Breast epithelium (tissue), 4 donors: ENCODE measurements around the gene MYBPC1. TPM values are rescaled to one million over a fixed set of nuclear protein-coding genes. Genes with fewer than 3 reads are reported as not detected.

Source experiments
- DNase-seq, 2 donors: peaks; one replicate each; pipeline ENCODE4 v3.0.0-alpha.2; 2019; ENCODE audit warnings: low spot score in 2 of 2
- H3K27ac ChIP-seq, 2 donors: fragments of 200-600 bp; sonication (generic) in 1 of 2; one replicate each; pipeline ENCODE4 v1.5.1; 2016 to 2019; ENCODE audit warnings: mild to moderate bottlenecking in 1 of 2
- H3K27me3 ChIP-seq, 2 donors: fragments of 200-600 bp; sonication (generic) in 1 of 2; one replicate each; pipeline versions ENCODE4 v1.5.1 to v1.6.0; 2017 to 2019; ENCODE audit warnings: control low read depth in 1 of 2, mild to moderate bottlenecking in 1 of 2
- H3K36me3 ChIP-seq: fragments of 200-600 bp; one replicate; pipeline ENCODE4 v1.5.1; 2019
- H3K4me1 ChIP-seq, 2 donors: fragments of 200-600 bp; sonication (generic); one replicate each; pipeline ENCODE4 v1.5.1; 2016 to 2019; ENCODE audit warnings: control low read depth in 1 of 2
- H3K4me3 ChIP-seq, 3 donors: fragments of 200-600 bp; sonication (generic); 1 replicate in 2 of 3; 2 replicates in 1 of 3; pipeline ENCODE4 v1.5.1; 2016 to 2019; ENCODE audit warnings: mild to moderate bottlenecking in 3 of 3, moderate library complexity in 2 of 3
- H3K9me3 ChIP-seq, 2 donors: fragments of 200-600 bp; sonication (generic) in 1 of 2; one replicate each; pipeline ENCODE4 v1.5.1; 2016 to 2019; ENCODE audit warnings: control low read depth in 1 of 2
- POLR2A ChIP-seq: fragments of 450-650 bp; IDR thresholded peaks from one replicate; pipeline ENCODE4 v1.6.1; 2016; ENCODE audit warnings: antibody characterized with exemption, mild to moderate bottlenecking, moderate library complexity
- POLR2AphosphoS5 ChIP-seq, 3 donors: sonication (generic); formaldehyde crosslinking; IDR thresholded peaks; one replicate each; pipeline ENCODE4 v1.6.1; 2017; ENCODE audit warnings: antibody characterized with exemption in 3 of 3
- intact Hi-C: fragments of 100-400 bp; cut with DNase I; formaldehyde crosslinking; loops from one replicate; pipeline ENCODE4 v1.15.1; 2023; ENCODE audit warnings: low total_unique reads
- total RNA-seq, 3 donors: library from RNA; depleted of rRNA; stranded (reverse); fragments of >200 nt; gene quantifications; one replicate each; pipeline ENCODE4 v1.1.0, GENCODE V29; 2016
- TF ChIP-seq, protein P1 (sequence below), 3 donors: fragments of 450-650 bp; IDR thresholded peaks; one replicate each; pipeline ENCODE4 v1.5.1; 2016 to 2017; ENCODE audit warnings: antibody characterized with exemption in 3 of 3, mild to moderate bottlenecking in 3 of 3, moderate library complexity in 3 of 3

The MYBPC1 gene
- total RNA-seq, 3 donors from 2014 or later = 0.64 to 395 (median 92.2) TPM

DNA sequence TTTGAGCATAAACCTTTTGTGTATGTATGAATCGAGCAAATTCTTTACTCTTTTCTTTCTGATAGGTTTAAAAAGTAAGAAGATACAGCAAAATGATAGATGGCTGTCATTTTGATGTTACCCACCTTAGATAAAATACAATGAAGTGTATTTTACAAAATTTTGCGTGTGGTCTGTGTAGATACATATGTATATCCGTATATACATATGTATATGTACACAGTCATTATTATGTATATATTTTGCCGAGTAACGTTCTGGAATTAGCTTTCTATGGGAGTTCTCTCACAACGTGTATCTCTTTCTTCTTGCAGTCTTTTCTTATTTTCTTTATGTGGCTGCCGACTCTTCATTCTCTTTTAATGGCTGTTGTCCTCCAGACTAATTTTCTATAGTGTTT lies 70.2 kb downstream of the MYBPC1 start:
- no peaks in the 10 kb centered on the region for H3K9me3 ChIP-seq
- H3K27me3 ChIP-seq = no peaks in the 10 kb centered on the region
- TF ChIP-seq, protein P1, sequence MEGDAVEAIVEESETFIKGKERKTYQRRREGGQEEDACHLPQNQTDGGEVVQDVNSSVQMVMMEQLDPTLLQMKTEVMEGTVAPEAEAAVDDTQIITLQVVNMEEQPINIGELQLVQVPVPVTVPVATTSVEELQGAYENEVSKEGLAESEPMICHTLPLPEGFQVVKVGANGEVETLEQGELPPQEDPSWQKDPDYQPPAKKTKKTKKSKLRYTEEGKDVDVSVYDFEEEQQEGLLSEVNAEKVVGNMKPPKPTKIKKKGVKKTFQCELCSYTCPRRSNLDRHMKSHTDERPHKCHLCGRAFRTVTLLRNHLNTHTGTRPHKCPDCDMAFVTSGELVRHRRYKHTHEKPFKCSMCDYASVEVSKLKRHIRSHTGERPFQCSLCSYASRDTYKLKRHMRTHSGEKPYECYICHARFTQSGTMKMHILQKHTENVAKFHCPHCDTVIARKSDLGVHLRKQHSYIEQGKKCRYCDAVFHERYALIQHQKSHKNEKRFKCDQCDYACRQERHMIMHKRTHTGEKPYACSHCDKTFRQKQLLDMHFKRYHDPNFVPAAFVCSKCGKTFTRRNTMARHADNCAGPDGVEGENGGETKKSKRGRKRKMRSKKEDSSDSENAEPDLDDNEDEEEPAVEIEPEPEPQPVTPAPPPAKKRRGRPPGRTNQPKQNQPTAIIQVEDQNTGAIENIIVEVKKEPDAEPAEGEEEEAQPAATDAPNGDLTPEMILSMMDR (IDR thresholded peaks at IDR 0.05) = no peak
- TF ChIP-seq POLR2A = no peak
- TF ChIP-seq POLR2AphosphoS5 (IDR thresholded peaks at IDR 0.05) = no peak

DNA sequence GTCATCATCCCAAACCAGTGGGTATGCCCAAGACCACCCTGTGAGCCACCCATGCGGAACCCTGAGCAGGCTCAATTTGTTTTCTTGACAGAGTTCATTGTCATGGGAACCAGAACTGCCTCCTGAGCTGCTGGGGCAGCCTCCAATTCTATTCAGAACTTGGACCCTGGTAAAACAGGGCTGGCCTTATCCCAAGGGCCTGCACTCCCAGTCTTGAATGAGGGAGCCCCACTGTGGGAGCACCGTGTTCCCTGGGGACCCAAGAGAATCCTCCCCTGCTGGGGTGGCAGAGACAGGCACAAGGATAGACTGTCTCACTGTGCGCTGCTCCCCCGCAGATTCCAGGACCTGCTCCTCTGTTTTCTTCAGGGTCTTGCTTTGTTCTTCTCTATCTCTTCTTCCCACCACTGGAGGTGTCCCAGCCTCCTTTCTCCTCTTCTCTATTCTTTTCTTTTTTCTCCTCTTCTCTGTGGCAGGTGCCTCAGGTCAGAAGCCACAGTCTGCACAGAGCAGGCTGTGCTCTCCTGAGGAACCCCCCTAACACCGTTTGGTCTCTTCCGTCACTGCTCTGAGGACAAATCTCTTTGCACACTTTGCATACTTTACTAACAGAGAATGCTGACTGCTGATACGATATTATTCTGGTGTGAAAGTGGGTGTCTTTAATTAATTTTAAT lies 71.4 kb downstream of the MYBPC1 start:
- no peaks in the 10 kb centered on the region for H3K27me3 ChIP-seq
- no peak for DNase-seq
- no peaks in the 10 kb centered on the region for H3K9me3 ChIP-seq
- H3K36me3 ChIP-seq = no peaks in the 10 kb centered on the region
- H3K4me3 ChIP-seq = no peak overlapping the region
- H3K4me1 ChIP-seq = no peaks in the 10 kb centered on the region
- TF ChIP-seq POLR2A (no peak), POLR2AphosphoS5 (IDR thresholded peaks at IDR 0.05) (no peak)
- TF ChIP-seq, protein P1 (IDR thresholded peaks at IDR 0.05) = no peak
- intact Hi-C loops = no loop called here
- no peak overlapping the region for H3K27ac ChIP-seq

More for the DNA sequence above, 70.2 kb downstream of the MYBPC1 start:
- Histone ChIP-seq H3K4me1 (no peaks in the 10 kb centered on the region), H3K27ac (no peak overlapping the region), H3K4me3 (no peak overlapping the region), H3K36me3 (no peaks in the 10 kb centered on the region)
- intact Hi-C loops = no loop called here
- DNase-seq = no peak

DNA sequence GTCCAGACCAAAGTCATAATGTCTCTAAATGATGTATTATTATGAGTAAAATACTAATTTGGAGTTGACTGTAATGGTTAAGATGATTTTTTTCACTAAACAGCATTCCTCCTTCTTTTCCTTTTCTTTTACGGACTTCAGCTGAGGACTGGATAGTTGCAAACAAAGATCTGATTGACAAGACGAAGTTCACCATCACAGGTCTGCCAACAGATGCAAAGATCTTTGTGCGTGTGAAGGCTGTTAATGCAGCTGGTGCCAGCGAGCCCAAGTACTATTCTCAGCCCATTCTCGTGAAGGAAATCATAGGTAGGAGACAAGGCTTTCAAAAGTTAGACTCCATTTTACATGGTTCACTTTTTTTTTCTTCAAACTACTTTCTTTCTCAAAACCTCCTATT lies 72.8 kb downstream of the MYBPC1 start:
- no peaks in the 10 kb centered on the region for H3K4me1 ChIP-seq
- no peaks in the 10 kb centered on the region for H3K9me3 ChIP-seq
- no peak for DNase-seq
- intact Hi-C loops = no loop called here
- H3K27me3 ChIP-seq = no peaks in the 10 kb centered on the region
- no peak overlapping the region for H3K4me3 ChIP-seq
- H3K36me3 ChIP-seq = no peaks in the 10 kb centered on the region
- no peak for TF ChIP-seq POLR2AphosphoS5 (IDR thresholded peaks at IDR 0.05)
- TF ChIP-seq POLR2A = no peak
- TF ChIP-seq, protein P1 (IDR thresholded peaks at IDR 0.05) = no peak
- H3K27ac ChIP-seq = no peak overlapping the region

DNA sequence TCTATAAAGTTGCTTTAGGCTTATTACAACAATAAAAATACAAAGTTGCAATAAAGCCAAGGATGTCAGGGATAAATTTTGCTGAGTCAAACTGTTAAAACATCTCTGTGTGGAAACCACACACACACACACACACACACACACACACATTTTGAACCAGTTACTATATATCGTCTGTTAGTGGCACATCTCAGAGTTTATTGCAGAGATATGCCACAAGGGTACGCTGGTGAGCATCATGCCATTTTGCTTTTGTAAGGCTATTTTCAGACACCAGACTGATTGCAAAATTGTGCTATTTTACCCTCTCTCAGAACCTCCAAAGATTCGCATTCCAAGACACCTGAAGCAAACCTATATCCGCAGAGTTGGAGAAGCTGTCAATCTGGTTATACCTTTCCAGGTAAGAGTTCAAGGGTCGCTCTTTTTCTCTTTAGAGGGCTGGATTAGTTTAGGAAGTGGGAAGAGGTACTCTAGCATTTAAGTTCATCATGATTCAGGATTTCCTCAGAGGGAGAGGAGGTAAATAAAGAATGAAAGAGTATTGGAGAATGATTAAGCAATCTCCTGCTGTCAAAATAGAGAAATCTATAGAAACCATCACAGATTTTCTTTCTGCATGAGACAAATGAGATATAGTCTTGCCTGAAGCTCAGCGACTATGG lies 75.4 kb downstream of the MYBPC1 start:
- intact Hi-C loops = loop anchor here (5.0 kb wide), 1 partner anchor 1593 kb away; no protein-coding TSS in a partner anchor
- no peak for TF ChIP-seq POLR2A
- TF ChIP-seq, protein P1 (IDR thresholded peaks at IDR 0.05) = peak in 2 of 3 donors; percentile 11 to 42
- Histone ChIP-seq H3K4me3 (no peak overlapping the region), H3K27ac (no peak overlapping the region), H3K4me1 (no peaks in the 10 kb centered on the region), H3K9me3 (no peaks in the 10 kb centered on the region), H3K36me3 (no peaks in the 10 kb centered on the region), H3K27me3 (no peaks in the 10 kb centered on the region)
- DNase-seq = no peak

DNA sequence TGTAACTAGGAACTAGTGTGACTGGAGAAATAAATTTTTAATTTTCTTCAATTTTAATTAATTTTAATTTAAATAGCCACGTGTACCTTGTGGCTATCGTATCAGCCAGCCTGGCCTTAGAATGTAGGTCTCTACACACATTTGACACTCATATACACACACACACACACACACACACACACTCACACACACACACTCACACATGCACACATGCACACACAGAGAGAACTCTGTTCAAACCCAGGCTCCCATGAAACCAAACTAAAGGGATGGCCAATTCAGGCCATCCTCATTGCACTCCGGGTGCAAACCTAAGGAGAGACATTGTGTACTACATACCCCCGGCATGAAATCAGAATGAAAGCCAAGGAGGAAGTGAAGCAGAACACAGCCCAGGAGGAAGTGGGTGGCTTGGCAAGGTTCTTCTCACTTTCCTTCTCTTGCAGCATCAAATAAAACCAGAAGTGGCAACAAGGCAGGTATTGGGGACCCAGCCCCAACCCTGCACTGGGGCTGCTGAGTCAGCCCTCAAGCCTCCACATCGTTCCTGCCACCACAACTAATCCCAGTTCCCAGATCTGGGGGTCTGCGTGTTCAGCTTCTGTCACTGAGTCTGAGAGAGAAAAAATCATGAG lies 76.5 kb downstream of the MYBPC1 start:
- Histone ChIP-seq H3K27ac (no peak overlapping the region), H3K27me3 (no peaks in the 10 kb centered on the region), H3K4me3 (no peak overlapping the region), H3K4me1 (no peaks in the 10 kb centered on the region), H3K36me3 (no peaks in the 10 kb centered on the region), H3K9me3 (no peaks in the 10 kb centered on the region)
- DNase-seq = no peak
- intact Hi-C loops = loop anchor here (5.0 kb wide), 1 partner anchor 1594 kb away; no protein-coding TSS in a partner anchor
- no peak for TF ChIP-seq POLR2A
- TF ChIP-seq POLR2AphosphoS5 (IDR thresholded peaks at IDR 0.05) = no peak
